ENCODE results near the gene PLCH2.

PLCH2 gene

DNA sequence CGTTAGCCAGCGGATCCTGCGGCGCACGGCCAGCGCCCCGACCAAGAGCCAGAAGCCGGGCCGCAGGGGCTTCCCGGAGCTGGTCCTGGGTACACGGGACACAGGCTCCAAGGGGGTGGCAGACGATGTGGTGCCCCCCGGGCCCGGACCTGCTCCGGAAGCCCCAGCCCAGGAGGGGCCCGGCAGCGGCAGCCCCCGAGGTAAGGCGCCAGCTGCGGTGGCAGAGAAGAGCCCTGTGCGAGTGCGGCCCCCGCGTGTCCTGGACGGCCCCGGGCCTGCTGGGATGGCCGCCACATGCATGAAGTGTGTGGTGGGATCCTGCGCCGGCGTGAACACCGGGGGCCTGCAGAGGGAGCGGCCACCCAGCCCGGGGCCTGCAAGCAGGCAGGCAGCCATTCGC is 26.1 kb downstream of the PLCH2 start:
- DNase-seq = no peak

DNA sequence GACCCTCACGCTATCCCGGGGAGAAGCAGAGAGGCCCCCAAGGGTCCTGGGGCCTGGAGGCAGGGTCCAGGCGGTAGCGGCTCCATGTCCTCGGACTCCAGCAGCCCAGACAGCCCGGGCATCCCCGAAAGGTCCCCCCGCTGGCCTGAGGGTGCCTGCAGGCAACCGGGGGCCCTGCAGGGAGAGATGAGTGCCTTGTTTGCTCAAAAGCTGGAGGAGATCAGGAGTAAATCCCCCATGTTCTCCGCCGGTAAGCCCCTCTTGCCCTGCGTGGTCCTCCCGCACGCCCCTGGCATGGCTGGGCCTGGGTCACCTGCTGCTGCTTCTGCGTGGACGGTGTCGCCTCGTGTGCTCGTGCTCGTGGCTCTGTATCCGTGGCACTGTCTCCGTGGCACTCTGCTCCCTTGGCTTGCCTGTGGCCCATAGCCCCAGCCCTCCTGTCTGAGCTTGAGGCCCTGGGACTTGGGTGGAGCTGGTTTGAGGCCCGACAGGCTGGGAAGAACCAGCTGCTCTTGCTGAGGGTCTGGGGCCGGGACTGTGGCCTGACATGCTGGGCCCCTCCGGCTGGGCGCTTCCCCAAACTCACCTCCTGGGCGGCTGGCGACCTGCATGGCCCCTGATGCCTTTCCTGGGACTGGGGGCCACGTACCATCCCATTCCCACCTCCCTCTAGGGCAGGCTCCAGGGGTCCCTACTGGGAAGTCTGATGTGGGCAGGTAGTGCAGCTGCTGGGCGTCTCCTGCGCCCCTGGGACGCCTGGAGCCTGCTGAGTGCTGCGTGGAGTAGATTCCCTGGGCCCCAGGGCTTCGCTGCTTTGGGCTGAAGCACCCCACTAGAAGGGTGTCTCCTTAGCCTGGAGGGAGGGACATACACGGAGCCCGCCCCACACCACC is 26.8 kb downstream of the PLCH2 start:
- DNase-seq = no peak

DNA sequence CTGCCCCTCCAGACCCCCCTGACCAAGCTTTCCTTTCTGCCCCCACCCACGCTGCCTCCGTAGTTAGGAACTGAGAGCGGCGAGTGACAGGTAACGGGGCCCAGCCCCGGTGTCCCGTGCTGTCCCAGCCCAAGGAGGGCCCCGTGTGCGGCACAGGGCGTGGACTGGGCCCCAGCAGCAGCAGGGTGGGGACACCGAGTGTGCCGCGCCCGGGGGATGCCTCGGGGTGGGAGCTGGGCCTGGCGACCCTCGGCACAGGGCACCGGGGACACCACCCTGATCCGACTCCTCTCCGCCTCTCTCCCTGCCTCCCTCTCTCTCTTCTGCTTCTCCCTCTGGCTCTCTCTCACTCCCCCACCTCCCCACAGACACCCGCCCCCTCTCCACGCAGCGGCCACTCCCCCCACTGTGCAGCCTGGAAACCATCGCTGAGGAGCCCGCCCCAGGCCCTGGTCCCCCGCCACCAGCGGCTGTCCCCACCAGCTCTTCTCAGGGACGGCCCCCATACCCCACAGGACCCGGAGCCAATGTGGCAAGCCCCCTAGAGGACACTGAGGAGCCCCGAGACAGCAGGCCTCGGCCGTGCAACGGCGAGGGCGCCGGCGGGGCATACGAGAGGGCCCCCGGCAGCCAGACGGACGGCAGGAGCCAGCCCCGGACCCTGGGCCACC is 27.6 kb downstream of the PLCH2 start:
- no peak for DNase-seq

DNA sequence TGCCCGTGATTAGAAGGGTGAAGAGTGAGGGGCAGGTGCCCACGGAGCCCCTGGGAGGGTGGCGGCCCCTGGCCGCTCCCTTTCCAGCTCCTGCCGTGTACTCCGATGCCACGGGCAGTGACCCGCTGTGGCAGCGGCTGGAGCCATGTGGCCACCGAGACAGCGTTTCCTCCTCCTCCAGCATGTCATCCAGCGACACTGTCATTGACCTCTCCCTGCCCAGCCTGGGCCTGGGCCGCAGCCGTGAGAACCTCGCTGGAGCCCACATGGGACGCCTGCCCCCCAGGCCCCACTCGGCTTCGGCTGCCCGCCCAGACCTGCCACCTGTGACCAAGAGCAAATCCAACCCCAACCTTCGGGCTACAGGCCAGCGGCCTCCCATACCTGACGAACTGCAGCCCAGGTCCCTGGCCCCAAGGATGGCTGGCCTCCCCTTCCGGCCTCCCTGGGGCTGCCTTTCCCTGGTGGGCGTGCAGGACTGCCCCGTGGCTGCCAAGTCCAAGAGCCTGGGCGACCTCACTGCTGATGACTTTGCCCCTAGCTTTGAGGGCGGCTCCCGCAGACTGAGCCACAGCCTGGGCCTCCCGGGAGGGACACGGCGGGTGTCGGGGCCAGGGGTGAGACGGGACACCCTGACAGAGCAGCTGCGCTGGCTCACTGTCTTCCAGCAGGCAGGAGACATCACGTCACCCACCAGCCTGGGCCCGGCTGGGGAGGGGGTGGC is 28.3 kb downstream of the PLCH2 start:
- no peak for DNase-seq

DNA sequence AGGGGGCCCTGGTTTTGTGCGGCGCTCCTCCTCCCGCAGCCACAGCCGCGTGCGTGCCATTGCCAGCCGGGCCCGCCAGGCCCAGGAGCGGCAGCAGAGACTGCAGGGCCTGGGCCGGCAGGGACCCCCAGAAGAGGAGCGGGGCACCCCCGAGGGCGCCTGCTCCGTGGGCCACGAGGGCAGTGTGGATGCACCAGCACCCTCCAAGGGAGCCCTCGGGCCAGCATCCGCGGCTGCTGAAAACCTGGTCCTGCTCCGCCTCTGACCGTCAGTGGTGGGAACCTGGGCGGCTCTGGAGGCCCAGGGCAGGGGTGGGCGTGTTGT is 28.8 kb downstream of the PLCH2 start:
- DNase-seq = no peak

DNA sequence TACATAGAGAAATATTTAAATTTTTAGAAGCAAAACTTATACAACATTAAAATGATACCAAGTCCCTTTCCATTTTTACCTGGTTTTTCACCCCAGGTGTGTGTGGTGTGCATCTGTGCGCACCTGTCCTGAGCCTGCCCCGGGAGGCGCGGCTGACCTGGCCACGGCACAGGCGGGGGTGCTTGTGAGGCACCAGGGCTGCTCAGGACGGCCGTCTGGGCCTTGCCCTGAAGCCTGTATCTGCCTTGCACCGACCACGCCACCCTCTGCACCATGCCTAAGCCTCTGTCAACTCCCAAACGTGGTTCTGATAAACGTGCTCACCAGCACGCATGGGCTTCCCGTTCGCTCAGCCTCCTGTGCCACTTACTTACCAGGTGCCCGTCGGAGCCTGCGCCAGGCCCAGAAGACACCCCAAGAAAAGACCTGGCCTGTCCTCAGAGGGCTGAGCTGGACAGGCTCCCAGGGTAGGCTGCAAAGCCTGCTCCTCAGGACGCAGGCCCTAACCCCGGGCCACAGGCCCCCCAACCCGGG is 29.4 kb downstream of the PLCH2 start:
- no peak for DNase-seq

DNA sequence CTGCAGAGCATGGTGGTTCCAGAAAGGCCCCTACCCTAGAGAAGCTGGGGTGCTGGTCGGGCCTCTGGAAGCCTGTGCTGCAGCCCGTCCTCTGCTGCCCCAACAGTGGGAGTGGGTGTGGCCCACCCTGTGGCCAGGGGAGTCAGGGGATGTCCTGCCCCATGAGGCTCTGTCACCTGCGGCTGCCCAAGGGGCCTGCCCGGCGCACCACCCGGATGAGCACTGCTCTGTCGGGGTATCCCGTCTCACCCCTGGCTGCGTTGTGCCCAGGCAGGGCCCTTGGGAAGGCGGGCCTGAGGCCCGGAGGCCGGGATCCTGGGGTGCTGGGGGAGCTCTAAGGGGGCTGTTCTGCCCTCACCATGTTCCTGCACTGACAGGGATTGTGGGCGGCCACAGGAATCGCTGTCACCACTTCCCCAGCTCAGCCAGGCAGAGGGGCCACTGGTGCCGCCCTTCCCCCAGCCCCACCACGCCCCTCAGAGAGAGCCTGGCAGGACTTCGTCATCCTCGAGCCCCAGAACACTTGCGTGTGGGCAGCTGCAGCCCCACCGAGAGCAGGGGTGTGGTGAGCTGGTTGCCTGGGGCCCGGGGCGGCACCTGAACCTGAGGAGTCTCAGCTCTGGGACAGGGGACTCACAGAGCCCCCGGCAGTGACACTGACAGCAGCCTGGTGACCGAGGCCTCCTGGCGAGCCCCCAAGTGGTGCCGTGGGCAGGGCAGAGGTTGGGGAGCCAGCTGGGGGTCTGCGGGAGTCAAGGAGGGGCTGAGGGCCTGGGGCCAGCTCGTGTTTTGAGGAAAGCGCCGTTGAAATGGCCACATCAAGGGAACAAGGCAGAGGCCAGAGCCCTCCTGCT is 30.1 kb downstream of the PLCH2 start:
- DNase-seq = no peak

DNA sequence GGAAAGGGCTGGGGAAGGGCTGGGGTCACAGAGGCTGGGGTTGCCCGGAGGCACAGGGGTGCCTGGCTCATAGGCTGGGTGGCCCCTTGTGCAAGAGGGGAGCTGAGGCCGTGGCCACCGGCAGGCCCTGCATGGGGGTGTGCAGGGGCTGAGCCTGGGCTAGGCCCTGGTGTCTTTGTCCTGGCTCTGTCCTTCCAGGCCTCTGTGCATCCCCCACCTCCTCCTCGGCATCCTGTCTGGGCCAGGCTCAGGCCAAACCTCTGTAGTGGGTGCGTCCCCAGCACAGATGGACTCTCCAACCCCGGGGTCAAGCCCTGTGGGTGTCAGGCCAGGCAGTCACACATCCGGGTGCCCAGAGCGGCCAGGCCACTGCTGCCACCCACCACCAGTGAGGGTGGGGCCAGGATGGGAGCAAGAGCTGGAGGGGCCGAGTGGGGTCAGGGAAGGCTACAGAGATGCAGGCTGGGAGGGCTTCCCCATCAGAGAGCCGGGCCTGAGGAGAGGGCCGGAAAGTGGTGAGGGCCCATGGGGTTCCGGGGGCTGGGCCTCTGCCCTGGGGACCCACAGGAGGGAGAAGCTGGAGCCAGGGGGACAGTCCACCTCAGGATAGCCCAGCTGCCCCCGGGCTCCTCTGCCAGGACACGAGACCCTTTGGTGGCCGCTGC is 30.9 kb downstream of the PLCH2 start:
- no peak for DNase-seq

DNA sequence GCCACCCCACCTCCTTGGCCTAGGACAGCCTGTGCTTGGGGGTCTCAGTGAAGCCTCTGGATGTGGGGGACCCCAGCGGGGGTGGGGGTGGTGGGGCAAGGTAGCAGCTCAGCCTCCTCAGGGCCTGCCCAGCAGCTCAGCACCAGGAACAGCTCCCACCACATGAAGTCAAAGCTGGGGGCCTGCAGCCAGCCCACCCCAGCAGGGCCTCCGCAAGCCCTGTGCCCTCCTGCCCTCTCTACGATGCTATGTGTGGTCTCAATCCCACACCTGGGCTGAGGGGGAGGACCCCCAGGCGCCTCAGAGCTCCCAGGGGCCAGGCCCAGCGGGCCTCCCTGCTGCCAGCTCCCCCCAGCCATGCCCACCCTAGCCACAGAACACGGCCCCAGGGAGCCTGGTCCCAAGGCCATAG is 31.7 kb downstream of the PLCH2 start:
- DNase-seq = no peak

DNA sequence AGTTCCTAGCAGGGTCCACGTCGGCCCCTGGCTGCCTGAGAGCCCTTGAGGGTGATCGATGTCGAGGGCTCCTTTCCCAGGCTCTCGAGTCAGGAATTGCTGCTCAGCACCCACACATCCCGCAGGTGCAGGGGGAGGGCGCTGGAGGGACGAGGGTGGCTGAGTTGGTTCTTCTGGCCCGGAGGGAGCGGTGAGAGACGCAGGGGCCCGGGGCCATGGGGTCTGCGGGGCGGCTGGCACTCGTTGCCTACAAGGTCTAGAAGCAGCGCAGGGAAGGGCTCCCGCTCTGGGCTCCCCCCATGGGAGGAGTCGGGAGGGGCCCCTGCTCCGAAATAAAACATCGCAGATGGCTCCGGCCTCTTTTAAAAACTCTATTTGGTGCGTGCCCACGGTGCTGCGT is 32.1 kb downstream of the PLCH2 start:
- DNase-seq = no peak

DNA sequence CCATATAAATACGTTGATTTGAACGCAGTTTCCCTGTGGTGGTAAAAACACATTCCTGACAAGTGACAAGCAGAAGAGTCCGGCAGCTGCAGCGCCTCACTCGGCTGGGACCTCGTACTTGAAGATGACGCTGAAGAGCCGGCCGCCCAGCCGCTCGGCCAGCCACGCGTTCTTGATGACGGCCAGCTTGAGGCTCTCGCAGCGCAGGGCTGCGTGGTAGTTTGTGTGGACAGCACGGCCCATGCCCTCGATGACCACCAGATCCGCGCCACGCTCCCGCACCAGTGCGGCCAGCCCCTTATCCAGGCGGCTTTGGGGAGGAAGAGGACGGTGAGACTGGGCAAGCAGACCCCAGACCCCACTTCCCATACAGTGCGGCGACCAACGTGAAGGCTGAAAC is 32.7 kb downstream of the PLCH2 start:
- DNase-seq = no peak

DNA sequence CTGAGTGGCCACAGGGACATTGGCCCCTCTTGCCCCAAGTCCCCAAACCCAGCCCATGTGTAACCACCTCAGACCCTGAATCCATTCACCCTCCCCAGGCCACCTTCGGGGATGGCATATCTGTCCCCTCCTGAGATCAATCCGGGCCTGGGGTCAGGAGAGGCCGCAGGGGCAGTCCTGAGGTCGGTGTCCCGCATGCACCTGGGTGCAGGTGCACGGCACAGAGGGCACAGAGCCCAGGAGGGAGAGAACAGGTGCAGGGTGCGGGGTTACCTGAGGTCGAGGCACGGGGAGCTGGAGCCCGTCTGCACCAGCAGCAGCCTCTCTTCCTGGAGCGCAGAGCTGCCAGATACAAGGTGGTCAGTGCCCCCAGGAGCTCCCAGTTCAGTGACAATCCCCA is 33.5 kb downstream of the PLCH2 start:
- no peak for DNase-seq

DNA sequence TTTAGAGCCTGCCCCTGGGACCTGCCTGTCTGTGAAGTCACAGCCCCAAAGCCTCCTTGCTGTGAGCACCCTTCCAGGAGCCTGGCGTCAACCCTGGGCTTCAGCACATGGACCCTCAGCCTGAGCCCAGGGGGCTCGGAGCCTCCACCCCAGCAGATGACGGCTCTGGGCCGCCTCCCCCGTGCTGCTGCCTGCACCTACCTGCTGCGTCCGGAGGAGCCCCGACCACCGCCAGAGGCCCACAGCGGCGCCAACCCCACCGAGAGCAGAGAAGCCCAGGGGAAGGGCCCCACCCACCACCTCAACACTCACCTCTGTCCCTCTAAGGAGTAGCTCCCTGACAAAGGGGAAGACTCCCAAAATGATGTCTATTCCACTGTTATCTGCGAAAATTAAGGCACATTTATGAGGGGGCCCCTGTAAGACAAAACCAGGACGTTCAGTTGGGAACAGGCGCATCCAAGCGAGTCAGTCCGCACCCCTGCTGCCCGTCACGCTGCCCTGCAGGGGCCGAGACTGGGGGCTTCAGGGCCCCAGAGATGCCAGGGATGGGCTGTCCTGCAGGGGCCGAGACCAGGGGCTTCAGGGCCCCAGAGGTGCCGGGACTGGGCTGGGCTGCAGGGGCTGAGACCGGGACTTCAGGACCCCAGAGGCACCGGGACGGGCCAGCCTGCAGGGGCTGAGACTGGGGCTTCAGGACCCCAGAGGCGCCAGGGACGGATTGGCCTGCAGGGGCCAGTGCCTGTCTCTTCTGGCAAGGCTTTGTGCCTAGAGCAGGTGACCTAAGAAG is 34.5 kb downstream of the PLCH2 start:
- no peak for DNase-seq

DNA sequence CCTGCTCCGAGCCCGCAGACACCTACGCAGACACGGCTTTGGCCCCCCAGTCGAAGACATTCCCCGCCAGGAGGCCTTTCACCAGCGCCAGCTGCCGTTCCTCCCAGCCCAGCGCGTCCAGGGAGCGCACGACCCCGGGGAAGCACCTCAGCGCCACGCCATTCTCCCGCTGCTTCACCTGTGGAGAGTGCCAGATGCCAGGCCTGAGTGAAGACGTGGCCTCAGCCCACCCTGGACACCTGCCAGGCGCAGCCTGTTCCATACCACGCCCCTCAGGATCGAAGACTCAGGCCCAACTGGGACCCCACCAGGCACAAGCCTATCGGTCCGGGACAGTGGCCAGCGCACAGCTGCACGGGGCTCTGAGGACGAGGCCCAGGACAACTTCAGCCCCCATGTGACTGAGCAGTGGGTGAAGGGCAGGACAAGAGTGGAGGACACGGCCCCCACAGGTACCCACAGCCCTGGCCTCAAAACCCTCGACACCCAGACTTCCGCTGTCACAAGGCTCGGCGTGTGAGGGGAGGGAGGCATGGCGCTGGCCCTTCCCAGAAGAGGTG is 36.9 kb downstream of the PLCH2 start:
- no peak for DNase-seq

DNA sequence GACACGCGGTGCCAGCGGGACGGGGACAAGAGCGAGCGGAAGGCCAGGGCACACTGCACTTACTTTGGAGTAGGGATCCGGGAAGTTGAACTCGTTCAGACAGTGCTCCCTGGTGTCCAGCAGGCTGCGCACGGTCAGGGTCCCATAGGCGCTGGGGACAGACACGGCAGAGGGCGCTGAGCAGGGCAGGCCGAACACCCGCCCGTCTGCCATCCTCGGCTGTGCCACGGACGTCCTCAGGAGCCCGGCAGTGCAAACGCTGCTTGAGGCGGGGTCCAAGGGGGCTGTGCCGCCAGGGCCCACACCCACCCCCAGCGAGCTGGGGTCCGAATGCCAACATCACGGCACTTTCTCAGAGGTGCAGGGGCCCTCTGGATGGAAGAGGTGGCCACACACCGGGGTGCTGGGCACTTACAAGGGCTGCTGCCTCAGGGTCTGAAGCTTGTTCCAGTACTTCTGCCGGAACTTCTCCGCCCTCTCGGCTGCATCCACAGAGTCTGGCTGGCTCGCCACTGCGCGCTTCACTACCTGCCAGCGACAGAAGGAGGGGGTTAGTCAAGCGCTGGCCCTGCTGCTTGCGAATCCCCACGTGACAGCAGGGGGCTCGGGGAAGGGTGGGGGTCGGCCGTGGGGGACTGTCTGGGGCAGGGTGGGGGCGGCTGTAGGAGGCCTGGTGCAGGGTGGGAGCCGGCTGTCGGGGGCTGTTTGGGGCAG is 38.0 kb downstream of the PLCH2 start:
- DNase-seq = no peak

DNA sequence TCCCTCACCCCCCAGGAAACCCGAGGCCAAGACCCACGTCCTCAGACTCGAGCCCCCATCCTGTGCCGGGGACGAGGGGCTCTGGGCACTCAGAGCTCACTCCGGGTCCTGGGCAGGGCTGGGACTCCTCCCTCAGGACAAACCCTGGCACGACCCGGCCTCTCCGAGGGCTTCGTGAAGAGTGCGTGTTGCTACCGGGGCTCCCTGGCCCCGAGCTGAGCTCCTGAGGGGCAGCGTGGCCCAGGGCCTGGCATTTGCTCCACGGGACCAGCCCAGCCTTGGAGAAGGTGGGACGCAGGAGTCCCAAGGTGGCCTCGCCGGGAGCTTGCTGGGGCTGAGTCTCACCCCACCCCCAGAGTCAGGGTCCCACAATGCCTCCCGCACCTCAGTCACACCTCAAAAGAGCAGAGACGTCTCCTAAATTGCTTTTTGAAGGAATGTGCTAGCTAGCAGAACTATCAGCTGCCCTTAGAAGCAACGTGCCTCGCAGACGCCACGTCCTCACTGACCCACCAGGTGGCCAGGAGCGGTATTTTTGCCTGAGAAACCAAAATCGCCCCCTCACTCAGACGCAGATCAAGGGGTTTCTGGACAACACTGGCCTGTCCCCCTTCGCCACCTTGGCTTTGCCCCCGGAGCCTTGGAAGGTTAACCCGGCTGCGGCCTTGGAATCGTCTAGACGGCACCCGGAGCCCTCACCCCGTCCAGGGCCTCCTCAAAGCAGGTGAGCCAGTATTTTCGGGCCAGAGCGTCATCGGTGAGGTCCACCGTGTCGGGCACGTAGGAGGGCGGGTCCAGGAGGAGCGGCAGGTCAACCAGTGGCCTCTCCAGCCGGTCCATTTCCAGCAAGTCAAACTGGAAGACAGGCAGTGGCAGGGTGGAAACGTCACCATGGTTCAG is 39.0 kb downstream of the PLCH2 start:
- DNase-seq = no peak

DNA sequence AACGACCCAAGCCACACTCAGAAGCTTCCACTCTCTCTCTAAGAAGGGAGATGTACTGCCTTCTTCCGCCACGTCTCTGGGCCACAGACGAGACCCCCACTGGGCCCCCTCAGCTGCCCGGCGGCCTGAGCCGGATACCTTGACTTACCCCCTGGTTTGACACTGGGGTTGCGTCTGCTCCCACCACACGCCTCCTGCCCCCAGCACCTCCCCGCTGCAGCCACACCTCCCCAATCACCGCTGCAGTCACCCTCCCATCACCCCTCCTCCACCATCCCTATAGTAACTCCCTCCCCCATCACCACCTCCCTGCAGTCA is 39.6 kb downstream of the PLCH2 start:
- DNase-seq = no peak

DNA sequence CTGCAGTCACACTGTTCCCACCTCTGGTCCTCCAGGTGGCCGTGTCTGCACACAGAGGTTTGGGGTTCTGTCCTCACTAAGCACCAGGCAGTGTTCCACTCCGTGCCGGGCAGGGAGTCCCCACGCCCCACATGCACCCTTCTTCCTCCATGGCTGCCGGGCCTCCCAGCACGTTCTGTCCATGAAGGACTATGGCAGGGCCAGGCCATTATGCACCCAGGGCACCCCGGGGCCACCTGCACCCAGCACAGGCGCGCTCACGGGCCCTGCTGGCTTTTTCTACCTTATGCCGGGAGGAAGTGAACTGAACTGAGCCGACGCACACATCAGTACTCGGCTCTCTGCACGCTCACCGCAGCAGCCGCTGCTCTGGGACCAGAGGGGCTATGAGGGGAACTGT is 40.0 kb downstream of the PLCH2 start:
- no peak for DNase-seq

DNA sequence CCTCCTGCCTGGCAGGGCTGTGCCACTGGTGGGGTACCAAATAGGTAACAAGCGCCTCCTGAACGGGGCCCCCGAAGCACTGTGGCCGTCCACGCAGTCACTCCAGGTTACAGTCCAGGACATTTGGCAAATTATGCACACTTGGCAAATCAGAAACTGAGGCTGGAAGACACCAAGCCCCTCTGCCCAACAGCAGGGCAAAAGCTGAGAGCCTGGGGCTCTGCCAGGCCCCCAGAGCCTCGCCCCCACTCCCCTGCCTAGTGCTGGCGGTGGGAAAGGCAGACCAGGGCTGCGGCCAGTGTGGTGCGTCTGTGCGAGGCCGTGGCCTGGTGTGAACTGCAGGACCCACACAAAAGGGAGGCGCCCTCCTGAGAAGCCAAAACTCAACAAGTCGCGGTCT is 40.9 kb downstream of the PLCH2 start:
- DNase-seq = no peak

Measured in activated CD4-positive, CD25-positive, alpha-beta regulatory T cell (primary cell).